GM18499 (cell line): ENCODE data around the gene CAPN13.

ENCODE experiments used
- ATAC-seq: cut with Tn5 transposase; IDR thresholded peaks from one replicate; pipeline ENCODE4 v1.9.1; 2021; ENCODE audit warnings: moderate number of reproducible peaks; ENCODE audit not compliant: insufficient read depth, unreplicated experiment

CAPN13 gene

GRCh38 chr2:30732376-30732775 lies 74.9 kb downstream of the CAPN13 start:
- no peak for ATAC-seq

- no peak for ATAC-seq
Observed at GRCh38 chr2:30731706-30732105, 75.5 kb downstream of the CAPN13 start.

GRCh38 chr2:30730736-30731647 lies 76.3 kb downstream of the CAPN13 start:
- no peak for ATAC-seq

- no peak for ATAC-seq
Observed at GRCh38 chr2:30729031-30729430, 78.2 kb downstream of the CAPN13 start.

GRCh38 chr2:30722936-30723725 lies 84.1 kb downstream of the CAPN13 start:
- ATAC-seq: no peak

GRCh38 chr2:30721668-30722647 lies 85.3 kb downstream of the CAPN13 start:
- no peak for ATAC-seq

GRCh38 chr2:30721241-30721640 lies 86.0 kb downstream of the CAPN13 start:
- no peak for ATAC-seq

GRCh38 chr2:30717081-30717650 lies 90.1 kb downstream of the CAPN13 start:
- ATAC-seq: no peak

- ATAC-seq: no peak
Observed at GRCh38 chr2:30716123-30716900, 90.9 kb downstream of the CAPN13 start.

GRCh38 chr2:30714811-30715709 lies 92.2 kb downstream of the CAPN13 start:
- no peak for ATAC-seq

- ATAC-seq: no peak
Observed at GRCh38 chr2:30713698-30714097, 93.5 kb downstream of the CAPN13 start.

GRCh38 chr2:30711646-30712085 lies 95.6 kb downstream of the CAPN13 start:
- peak; percentile 71 for ATAC-seq

- no peak for ATAC-seq
Observed at GRCh38 chr2:30710461-30710860, 96.8 kb downstream of the CAPN13 start.

GRCh38 chr2:30710016-30710415 lies 97.2 kb downstream of the CAPN13 start:
- ATAC-seq: no peak

- ATAC-seq: no peak
Observed at GRCh38 chr2:30709516-30709915, 97.7 kb downstream of the CAPN13 start.

- ATAC-seq: no peak
Observed at GRCh38 chr2:30708491-30709290, 98.6 kb downstream of the CAPN13 start.

GRCh38 chr2:30707304-30707903 lies 99.8 kb downstream of the CAPN13 start:
- ATAC-seq: no peak
